Muscle layer of duodenum (tissue), 2 donors: ENCODE data around the gene PCNX4.

Source experiments
- H3K27ac ChIP-seq: one replicate; pipeline ENCODE4 v1.7.0; 2013; ENCODE audit warnings: mild to moderate bottlenecking, low read length
- H3K27me3 ChIP-seq: one replicate; pipeline ENCODE4 v1.7.0; 2013; ENCODE audit warnings: low read depth, mild to moderate bottlenecking, control low read depth, low read length
- H3K36me3 ChIP-seq, 2 donors: one replicate each; pipeline ENCODE4 v1.7.0; 2013; ENCODE audit warnings: low read length in 2 of 2, control low read depth in 1 of 2, mild to moderate bottlenecking in 1 of 2; ENCODE audit not compliant: insufficient read depth in 2 of 2, control insufficient read depth in 1 of 2
- H3K4me1 ChIP-seq, 2 donors: one replicate each; pipeline ENCODE4 v1.7.0; 2013; ENCODE audit warnings: low read length in 2 of 2, mild to moderate bottlenecking in 2 of 2, control low read depth in 1 of 2, moderate library complexity in 1 of 2; ENCODE audit not compliant: insufficient read depth in 2 of 2, control insufficient read depth in 1 of 2
- H3K4me3 ChIP-seq, 2 donors: one replicate each; pipeline ENCODE4 v1.7.0; 2013; ENCODE audit warnings: low read length in 2 of 2, low read depth in 1 of 2, mild to moderate bottlenecking in 1 of 2
- H3K9me3 ChIP-seq, 2 donors: one replicate each; pipeline ENCODE4 v1.7.0; 2013; ENCODE audit warnings: low read length in 2 of 2, control low read depth in 1 of 2, mild to moderate bottlenecking in 1 of 2; ENCODE audit not compliant: control insufficient read depth in 1 of 2
- donor health status: healthy.

Gene PCNX4

GRCh38 chr14:60160422-60160821 lies 68.7 kb downstream of the PCNX4 start:
- H3K9me3 ChIP-seq, result no peaks in the 10 kb centered on the region
- H3K4me3 ChIP-seq, result no peak overlapping the region
- H3K36me3 ChIP-seq, result no peaks in the 10 kb centered on the region
- no peak overlapping the region for H3K27ac ChIP-seq
- H3K4me1 ChIP-seq, result peaks cover 0 to 11% of the 10 kb centered on the region in 2 donors
- H3K27me3 ChIP-seq, result no peaks in the 10 kb centered on the region

DNA sequence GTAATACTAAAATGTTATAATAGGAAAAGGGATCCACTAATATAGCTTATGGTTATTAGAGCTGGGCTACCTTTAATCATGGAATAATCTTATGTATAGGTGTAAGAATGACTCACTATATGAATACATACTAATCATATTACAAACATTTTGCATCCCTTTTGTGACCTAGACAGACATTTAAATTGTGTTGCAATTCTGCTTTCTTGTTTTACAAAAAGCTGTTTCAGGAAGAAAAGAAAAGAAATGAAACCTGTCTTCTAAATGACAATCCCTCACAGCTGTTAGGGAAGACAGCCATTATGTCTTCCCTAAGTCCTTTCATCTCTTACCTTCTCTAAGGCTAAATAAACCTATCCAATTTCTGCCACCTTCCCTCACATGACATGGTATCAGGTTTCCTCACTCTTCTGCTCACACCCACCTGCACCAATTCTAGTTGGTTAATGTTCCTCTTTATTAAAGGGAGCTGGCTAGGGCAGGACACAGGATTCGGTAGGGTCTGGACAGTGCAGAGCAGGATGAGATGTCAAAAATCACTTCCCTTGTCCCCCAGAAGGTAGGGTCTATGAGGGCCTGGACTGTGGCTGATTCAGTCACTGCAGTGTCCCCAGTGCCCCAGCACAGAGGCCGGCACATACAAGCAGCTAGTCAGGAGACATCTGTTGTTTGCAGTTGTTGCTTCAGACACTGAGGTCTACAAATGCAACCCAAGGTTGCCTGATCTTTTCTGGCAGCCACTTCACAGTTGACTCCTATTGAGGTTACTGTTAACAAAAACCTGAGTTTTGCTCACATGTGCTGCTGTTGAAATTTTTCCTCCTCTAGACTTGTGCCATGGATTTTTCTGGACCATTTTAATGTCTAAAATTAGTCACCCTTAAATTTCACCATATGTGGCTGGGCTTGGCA lies 69.7 kb downstream of the PCNX4 start:
- H3K9me3 ChIP-seq, result no peaks in the 10 kb centered on the region
- H3K27ac ChIP-seq, result no peak overlapping the region
- H3K4me1 ChIP-seq, result peaks cover 0 to 15% of the 10 kb centered on the region in 2 donors
- no peak overlapping the region for H3K4me3 ChIP-seq
- H3K27me3 ChIP-seq, result no peaks in the 10 kb centered on the region
- no peaks in the 10 kb centered on the region for H3K36me3 ChIP-seq

GRCh38 chr14:60163693-60164092 lies 72.0 kb downstream of the PCNX4 start:
- Histone ChIP-seq H3K4me3 (peak overlapping the region; percentile 91 to 94), H3K27ac (no peak overlapping the region), H3K36me3 (no peaks in the 10 kb centered on the region), H3K4me1 (peaks cover 0 to 10% of the 10 kb centered on the region in 2 donors), H3K9me3 (no peaks in the 10 kb centered on the region), H3K27me3 (no peaks in the 10 kb centered on the region)

- H3K9me3 ChIP-seq, result no peaks in the 10 kb centered on the region
- peak overlapping the region; percentile 91 to 94 for H3K4me3 ChIP-seq
- peaks cover 0 to 10% of the 10 kb centered on the region in 2 donors for H3K4me1 ChIP-seq
- no peaks in the 10 kb centered on the region for H3K36me3 ChIP-seq
- H3K27ac ChIP-seq, result peak overlapping the region; percentile 96
- H3K27me3 ChIP-seq, result no peaks in the 10 kb centered on the region
Measured at GRCh38 chr14:60164404-60164711, 72.6 kb downstream of the PCNX4 start.

GRCh38 chr14:60164712-60165546 lies 73.2 kb downstream of the PCNX4 start, which contains the start of gene DHRS7:
Gene DHRS7 (minus strand): TSS chr14:60165398. CDS start chr14:60165309, 89 bp downstream.
- Histone ChIP-seq H3K4me1 (peaks cover 0 to 10% of the 10 kb centered on the region in 2 donors), H3K27me3 (no peaks in the 10 kb centered on the region), H3K4me3 (peak within 1 kb of the TSS; percentile 91 to 94), H3K27ac (peak within 1 kb of the TSS; percentile 96), H3K9me3 (no peaks in the 10 kb centered on the region), H3K36me3 (no peaks in the 10 kb centered on the region)

GRCh38 chr14:60165547-60165876 lies 73.8 kb downstream of the PCNX4 start:
- no peaks in the 10 kb centered on the region for H3K27me3 ChIP-seq
- no peaks in the 10 kb centered on the region for H3K9me3 ChIP-seq
- no peaks in the 10 kb centered on the region for H3K36me3 ChIP-seq
- H3K27ac ChIP-seq, result peak overlapping the region; percentile 96
- peaks cover 0 to 10% of the 10 kb centered on the region in 2 donors for H3K4me1 ChIP-seq
- peak overlapping the region; percentile 91 to 94 for H3K4me3 ChIP-seq

- Histone ChIP-seq H3K4me3 (peak overlapping the region in 1 of 2 donors; percentile 91), H3K9me3 (no peaks in the 10 kb centered on the region), H3K4me1 (peaks cover 0 to 10% of the 10 kb centered on the region in 2 donors), H3K36me3 (no peaks in the 10 kb centered on the region), H3K27ac (peak overlapping the region; percentile 96), H3K27me3 (no peaks in the 10 kb centered on the region)
Measured at GRCh38 chr14:60166142-60166541, 74.4 kb downstream of the PCNX4 start.

- no peaks in the 10 kb centered on the region for H3K9me3 ChIP-seq
- H3K4me3 ChIP-seq, result no peak overlapping the region
- peaks cover 0 to 4% of the 10 kb centered on the region in 2 donors for H3K4me1 ChIP-seq
- no peak overlapping the region for H3K27ac ChIP-seq
- no peaks in the 10 kb centered on the region for H3K27me3 ChIP-seq
- no peaks in the 10 kb centered on the region for H3K36me3 ChIP-seq
Measured at GRCh38 chr14:60169722-60170121, 78.0 kb downstream of the PCNX4 start.

- Histone ChIP-seq H3K27me3 (no peaks in the 10 kb centered on the region), H3K36me3 (no peaks in the 10 kb centered on the region), H3K4me1 (peaks cover 0 to 1% of the 10 kb centered on the region in 2 donors), H3K27ac (no peak overlapping the region), H3K9me3 (no peaks in the 10 kb centered on the region), H3K4me3 (no peak overlapping the region)
Measured at GRCh38 chr14:60170948-60171347, 79.2 kb downstream of the PCNX4 start.

DNA sequence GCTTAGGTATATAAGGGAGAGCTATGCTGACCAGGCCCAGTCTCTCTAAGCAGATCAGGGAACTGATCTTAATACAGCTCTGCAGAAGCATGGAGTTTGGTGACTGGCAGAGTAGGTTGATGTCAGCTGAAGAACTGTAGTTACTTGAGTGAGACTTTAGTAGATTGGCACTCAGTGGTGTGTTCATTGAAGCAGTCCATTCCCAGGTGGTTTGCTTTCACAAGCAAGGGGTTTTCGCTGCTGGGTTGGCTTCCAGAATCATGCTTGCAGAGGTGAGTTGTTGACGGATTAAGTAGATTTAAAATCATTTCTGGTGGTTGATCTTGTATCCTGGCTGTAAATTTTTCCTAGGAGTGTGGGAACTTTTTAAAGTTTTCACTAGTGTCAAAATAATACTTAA lies 80.0 kb downstream of the PCNX4 start:
- no peaks in the 10 kb centered on the region for H3K36me3 ChIP-seq
- no peak overlapping the region for H3K4me3 ChIP-seq
- H3K4me1 ChIP-seq, result no peaks in the 10 kb centered on the region
- no peak overlapping the region for H3K27ac ChIP-seq
- H3K9me3 ChIP-seq, result no peaks in the 10 kb centered on the region
- H3K27me3 ChIP-seq, result no peaks in the 10 kb centered on the region
